ENCODE measurements around the gene DPH6. TPM values are rescaled to one million over a fixed set of nuclear protein-coding genes. Genes with fewer than 3 reads are reported as not detected.
A peak's percentile ranks its signal among the peaks of the same experiment; 100 is the strongest.
"Not testable (repeated sequence)": the region's sequence is repeated elsewhere in the genome, so short reads cannot be mapped to it uniquely, and the experiment has no call there.

Gene DPH6, protein sequence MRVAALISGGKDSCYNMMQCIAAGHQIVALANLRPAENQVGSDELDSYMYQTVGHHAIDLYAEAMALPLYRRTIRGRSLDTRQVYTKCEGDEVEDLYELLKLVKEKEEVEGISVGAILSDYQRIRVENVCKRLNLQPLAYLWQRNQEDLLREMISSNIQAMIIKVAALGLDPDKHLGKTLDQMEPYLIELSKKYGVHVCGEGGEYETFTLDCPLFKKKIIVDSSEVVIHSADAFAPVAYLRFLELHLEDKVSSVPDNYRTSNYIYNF
- 10 to 100 TPM in 1 of 2 donors, 1 to 10 TPM in 1; 9.8 to 13.0 TPM for total RNA-seq
- polyA plus RNA-seq (ENCODE audit: insufficient read length in 6 of 6) = 10 to 100 TPM; 12.0 to 19.1 (median 15.2) TPM
- long read RNA-seq, donor 1, partial matches to known transcripts = 6 of 9 reads
- long read RNA-seq, donor 1, other reads (novel, unspliced or antisense) = 0 of 9 reads
- long read RNA-seq, donor 2, partial matches to known transcripts = 0 of 4 reads
- long read RNA-seq, donor 2, other reads (novel, unspliced or antisense) = 0 of 4 reads
- long read RNA-seq, donor 3, partial matches to known transcripts = 0 of 1 reads
- long read RNA-seq, donor 3, other reads (novel, unspliced or antisense) = 0 of 1 reads
- long read RNA-seq, donor 4, partial matches to known transcripts = 0 of 5 reads
- long read RNA-seq, donor 4, other reads (novel, unspliced or antisense) = 2 of 5 reads
- long read RNA-seq, donor 5, partial matches to known transcripts = 0 of 1 reads
- long read RNA-seq, donor 5, other reads (novel, unspliced or antisense) = 0 of 1 reads
- long read RNA-seq, donor 6 = 0 reads
- long read RNA-seq, donor 7, partial matches to known transcripts = 0 of 3 reads
- long read RNA-seq, donor 7, other reads (novel, unspliced or antisense) = 0 of 3 reads
- long read RNA-seq, donor 8, partial matches to known transcripts = 0 of 3 reads
- long read RNA-seq, donor 8, other reads (novel, unspliced or antisense) = 0 of 3 reads
- long read RNA-seq, donor 9 = 0 reads
- long read RNA-seq, donor 10, partial matches to known transcripts = 0 of 1 reads
- long read RNA-seq, donor 10, other reads (novel, unspliced or antisense) = 0 of 1 reads
- long read RNA-seq, donor 11 = 0 reads
- long read RNA-seq, donor 12, partial matches to known transcripts = 0 of 3 reads
- long read RNA-seq, donor 12, other reads (novel, unspliced or antisense) = 0 of 3 reads

DNA sequence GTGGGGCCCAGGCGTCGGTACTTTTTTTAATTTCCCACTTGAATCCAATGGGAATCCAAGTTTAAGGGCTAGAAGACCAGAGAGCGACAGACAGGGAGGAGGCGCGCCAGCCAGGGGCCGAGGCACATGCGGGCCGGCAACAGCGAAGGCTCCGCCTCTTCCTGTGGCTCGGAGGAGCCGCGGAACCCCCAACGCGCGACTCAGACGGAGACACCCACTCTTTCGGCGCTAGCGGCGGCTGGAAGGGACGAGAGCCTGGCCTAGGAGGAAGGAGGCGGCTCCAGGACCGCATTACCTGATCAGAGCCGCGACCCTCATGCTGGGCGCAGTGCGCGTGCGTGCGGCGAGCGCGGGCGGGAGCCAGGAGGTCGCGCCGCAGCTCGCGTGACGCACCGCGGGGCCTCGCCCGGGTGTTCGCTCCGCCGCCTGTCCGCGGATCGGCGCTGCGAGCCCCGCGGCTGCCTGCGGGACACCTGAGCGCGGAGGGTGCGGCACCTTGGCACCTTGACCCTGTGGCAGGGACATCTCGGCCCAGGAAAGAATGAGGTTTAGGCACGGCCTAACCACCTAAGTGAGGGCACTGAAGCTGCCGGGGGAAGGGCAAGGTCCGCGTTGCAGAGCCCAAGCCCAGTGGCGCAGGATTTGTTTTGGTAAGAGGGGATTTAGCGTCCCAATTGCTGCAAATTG is at the start of gene DPH6:
Gene DPH6, minus strand, starts transcription at position 342 of the 687 bp plus-strand sequence. Its CDS starts 24 bp downstream, at position 318.
- no peaks in the 10 kb centered on the region for H3K36me3 ChIP-seq
- DNase-seq (peak; percentile 84 to 93 (median 92)), ATAC-seq (peak; percentile 96)
- TF ChIP-seq, protein P1, sequence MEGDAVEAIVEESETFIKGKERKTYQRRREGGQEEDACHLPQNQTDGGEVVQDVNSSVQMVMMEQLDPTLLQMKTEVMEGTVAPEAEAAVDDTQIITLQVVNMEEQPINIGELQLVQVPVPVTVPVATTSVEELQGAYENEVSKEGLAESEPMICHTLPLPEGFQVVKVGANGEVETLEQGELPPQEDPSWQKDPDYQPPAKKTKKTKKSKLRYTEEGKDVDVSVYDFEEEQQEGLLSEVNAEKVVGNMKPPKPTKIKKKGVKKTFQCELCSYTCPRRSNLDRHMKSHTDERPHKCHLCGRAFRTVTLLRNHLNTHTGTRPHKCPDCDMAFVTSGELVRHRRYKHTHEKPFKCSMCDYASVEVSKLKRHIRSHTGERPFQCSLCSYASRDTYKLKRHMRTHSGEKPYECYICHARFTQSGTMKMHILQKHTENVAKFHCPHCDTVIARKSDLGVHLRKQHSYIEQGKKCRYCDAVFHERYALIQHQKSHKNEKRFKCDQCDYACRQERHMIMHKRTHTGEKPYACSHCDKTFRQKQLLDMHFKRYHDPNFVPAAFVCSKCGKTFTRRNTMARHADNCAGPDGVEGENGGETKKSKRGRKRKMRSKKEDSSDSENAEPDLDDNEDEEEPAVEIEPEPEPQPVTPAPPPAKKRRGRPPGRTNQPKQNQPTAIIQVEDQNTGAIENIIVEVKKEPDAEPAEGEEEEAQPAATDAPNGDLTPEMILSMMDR (IDR thresholded peaks at IDR 0.05) = no peak
- H3K4me1 ChIP-seq = peaks cover 9 to 16% of the 10 kb centered on the region in 2 donors
- intact Hi-C loops (cut with DNase I) = no loop called here
- H3K4me3 ChIP-seq = peak within 1 kb of the TSS; percentile 66 to 69
- no peaks in the 10 kb centered on the region for H3K27me3 ChIP-seq
- peak within 1 kb of the TSS; percentile 92 to 97 for H3K27ac ChIP-seq
- no peaks in the 10 kb centered on the region for H3K9me3 ChIP-seq

DNA sequence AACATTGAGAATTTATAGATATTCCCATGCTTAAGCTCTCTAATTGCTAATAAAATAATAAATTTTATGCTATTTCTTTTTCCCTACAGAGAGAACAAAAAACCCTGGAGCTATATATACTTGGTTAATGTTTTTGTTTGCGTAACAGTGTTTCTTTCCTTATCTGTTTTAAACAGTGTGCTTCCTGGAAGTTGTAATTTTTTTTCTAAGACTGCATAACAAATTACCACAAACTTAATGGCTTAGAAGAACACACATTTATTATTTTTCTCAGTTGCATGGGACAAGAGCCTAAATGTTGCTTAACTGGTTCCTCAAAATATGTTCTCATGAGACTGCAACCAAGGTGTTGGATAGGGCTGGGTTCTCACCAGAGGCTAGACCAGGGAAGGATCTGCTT is 49.7 kb upstream of the DPH6 start:
- TF ChIP-seq, protein P1 (IDR thresholded peaks at IDR 0.05) = no peak
- peaks cover 0 to 2% of the 10 kb centered on the region in 2 donors for H3K9me3 ChIP-seq
- H3K27ac ChIP-seq = no peak overlapping the region
- intact Hi-C loops (cut with DNase I) = no loop called here
- H3K27me3 ChIP-seq = no peaks in the 10 kb centered on the region
- H3K4me3 ChIP-seq = no peak overlapping the region
- ATAC-seq = no peak
- DNase-seq = no peak
- no peaks in the 10 kb centered on the region for H3K36me3 ChIP-seq
- H3K4me1 ChIP-seq = no peaks in the 10 kb centered on the region

DNA sequence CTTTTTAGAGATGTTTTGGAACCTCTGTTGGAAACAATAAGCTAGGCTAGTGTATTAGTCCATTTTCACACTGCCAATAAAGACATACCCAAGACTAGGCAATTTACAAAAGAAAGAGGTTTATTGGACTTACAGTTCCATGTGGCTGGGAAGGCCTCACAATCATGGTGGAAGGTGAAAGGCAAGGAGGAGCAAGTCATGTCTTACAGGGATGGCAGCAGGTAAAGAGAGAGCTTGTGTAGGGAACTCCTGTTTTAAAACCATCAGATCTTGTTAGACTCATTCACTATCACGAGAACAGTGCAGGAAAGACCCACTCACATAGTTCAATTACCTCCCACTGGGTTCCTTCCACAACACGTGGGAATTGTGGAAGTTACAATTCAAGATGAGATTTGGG is 46.0 kb upstream of the DPH6 start:
- DNase-seq; H3K36me3 ChIP-seq; H3K9me3 ChIP-seq; H3K4me1 ChIP-seq; ATAC-seq; H3K27ac ChIP-seq; H3K4me3 ChIP-seq; H3K27me3 ChIP-seq; intact Hi-C loops (cut with DNase I): not testable (repeated sequence)

DNA sequence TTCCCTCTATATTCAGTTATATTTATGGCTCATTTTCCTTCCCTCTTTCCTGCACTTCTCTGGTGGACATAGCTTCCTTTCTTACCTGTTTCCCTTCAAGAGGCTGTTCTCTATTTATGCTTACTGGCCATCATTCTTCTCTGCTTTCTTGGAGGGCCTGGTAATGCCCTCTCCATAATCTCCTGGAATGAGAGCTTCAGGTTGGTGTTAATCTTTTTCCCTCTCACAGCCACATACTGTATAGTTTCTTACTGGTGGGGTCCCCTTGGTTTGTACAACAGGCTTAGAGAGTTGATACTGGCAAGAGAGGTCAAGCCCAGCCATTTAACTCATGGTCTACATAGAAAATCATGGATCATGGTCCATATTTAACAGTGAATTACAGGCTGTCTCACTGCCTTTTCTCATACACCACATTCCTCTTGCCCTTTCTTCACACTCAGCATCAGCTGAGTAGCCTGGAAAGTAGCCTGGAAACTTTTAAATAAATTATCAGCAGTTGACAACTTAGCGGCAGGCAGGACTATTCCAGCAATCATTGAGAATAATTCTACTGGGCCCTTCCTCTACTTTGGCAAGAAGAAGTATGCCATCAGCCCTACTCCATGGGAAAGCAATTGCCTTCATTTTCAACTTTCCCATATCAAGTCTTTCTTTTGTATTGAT is 38.0 kb upstream of the DPH6 start:
- no peak overlapping the region for H3K4me3 ChIP-seq
- ATAC-seq = peak; percentile 33
- TF ChIP-seq, protein P1 (IDR thresholded peaks at IDR 0.05) = no peak
- H3K27ac ChIP-seq = no peak overlapping the region
- DNase-seq = no peak
- H3K4me1 ChIP-seq = no peaks in the 10 kb centered on the region
- intact Hi-C loops (cut with DNase I) = no loop called here
- H3K9me3 ChIP-seq = no peaks in the 10 kb centered on the region
- H3K27me3 ChIP-seq = no peaks in the 10 kb centered on the region
- no peaks in the 10 kb centered on the region for H3K36me3 ChIP-seq

DNA sequence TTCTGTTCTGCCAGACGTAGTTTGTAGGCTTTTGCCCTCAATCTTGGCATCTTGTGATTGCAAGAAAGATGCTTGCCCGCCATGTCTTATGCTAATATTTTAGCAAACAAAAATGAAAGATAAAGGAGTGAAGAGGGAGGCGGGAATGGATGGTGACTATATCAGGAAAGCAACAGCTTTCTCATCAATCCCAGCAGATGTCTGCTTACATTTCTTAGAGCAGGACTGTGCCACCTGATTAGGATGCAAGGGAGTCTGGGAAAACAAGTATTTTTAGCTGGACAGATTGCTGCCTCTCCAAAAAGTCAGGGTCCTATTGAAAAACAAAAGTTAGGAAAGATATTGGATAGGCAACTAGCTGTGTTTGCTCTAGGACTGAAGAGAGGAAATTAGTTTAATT is 34.6 kb upstream of the DPH6 start:
- H3K9me3 ChIP-seq = no peaks in the 10 kb centered on the region
- H3K27ac ChIP-seq = no peak overlapping the region
- TF ChIP-seq, protein P1 (IDR thresholded peaks at IDR 0.05) = no peak
- intact Hi-C loops (cut with DNase I) = no loop called here
- DNase-seq (no peak), ATAC-seq (no peak)
- H3K4me3 ChIP-seq = no peak overlapping the region
- H3K36me3 ChIP-seq = no peaks in the 10 kb centered on the region
- no peaks in the 10 kb centered on the region for H3K4me1 ChIP-seq
- H3K27me3 ChIP-seq = no peaks in the 10 kb centered on the region

Data from left lung (tissue), 14 donors.